Ishikawa (cell line): ENCODE measurements around the gene ZDHHC7.

Experiments
- CEBPB ChIP-seq: IDR thresholded peaks from 2 replicates; pipeline ENCODE4 v1.6.1; 2012
- CREB1 ChIP-seq: IDR thresholded peaks from 2 replicates; pipeline ENCODE4 v1.6.1; 2012; ENCODE audit warnings: low read depth
- EGR1 ChIP-seq: IDR thresholded peaks from 2 replicates; pipeline ENCODE4 v1.6.1; 2012
- EP300 ChIP-seq: IDR thresholded peaks from 2 replicates; pipeline ENCODE4 v1.6.1; 2012; ENCODE audit warnings: borderline replicate concordance
- FOXM1 ChIP-seq: IDR thresholded peaks from 2 replicates; pipeline ENCODE4 v1.6.1; 2012; ENCODE audit warnings: low read depth, borderline replicate concordance
- NFIC ChIP-seq: IDR thresholded peaks from 2 replicates; pipeline ENCODE4 v1.6.1; 2012
- RAD21 ChIP-seq: IDR thresholded peaks from 2 replicates; pipeline ENCODE4 v1.6.1; 2012; ENCODE audit warnings: low read depth
- REST ChIP-seq: IDR thresholded peaks from 2 replicates; pipeline ENCODE4 v1.6.1; 2012; ENCODE audit warnings: low read depth, mild to moderate bottlenecking
- TAF1 ChIP-seq: IDR thresholded peaks from 2 replicates; pipeline ENCODE4 v1.6.1; 2012; ENCODE audit warnings: low read depth, mild to moderate bottlenecking
- TCF12 ChIP-seq: IDR thresholded peaks from 2 replicates; pipeline ENCODE4 v1.6.1; 2012; ENCODE audit warnings: low read depth
- TEAD4 ChIP-seq: IDR thresholded peaks from 2 replicates; pipeline ENCODE4 v1.6.1; 2012
- USF1 ChIP-seq: IDR thresholded peaks from 2 replicates; pipeline ENCODE4 v1.6.1; 2012
- YY1 ChIP-seq: IDR thresholded peaks from 2 replicates; pipeline ENCODE4 v1.6.1; 2012; ENCODE audit warnings: low read depth
- ZBTB7A ChIP-seq: IDR thresholded peaks from 2 replicates; pipeline ENCODE4 v1.6.1; 2012; ENCODE audit warnings: low read depth
- TF ChIP-seq, protein P1 (sequence below): IDR thresholded peaks from 2 replicates; pipeline ENCODE4 v1.6.1; 2012

Gene ZDHHC7

GRCh38 chr16:85003725-85004586, 7.4 kb downstream of the ZDHHC7 start:
- TF ChIP-seq EP300 (no peak), TAF1 (no peak), TCF12 (no peak), EGR1 (no peak), CREB1 (no peak), CEBPB (no peak), RAD21 (no peak), FOXM1 (no peak), NFIC (no peak), TEAD4 (no peak), REST (no peak), YY1 (no peak), ZBTB7A (no peak), USF1 (no peak)
- TF ChIP-seq, protein P1, sequence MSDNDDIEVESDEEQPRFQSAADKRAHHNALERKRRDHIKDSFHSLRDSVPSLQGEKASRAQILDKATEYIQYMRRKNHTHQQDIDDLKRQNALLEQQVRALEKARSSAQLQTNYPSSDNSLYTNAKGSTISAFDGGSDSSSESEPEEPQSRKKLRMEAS: no peak

DNA sequence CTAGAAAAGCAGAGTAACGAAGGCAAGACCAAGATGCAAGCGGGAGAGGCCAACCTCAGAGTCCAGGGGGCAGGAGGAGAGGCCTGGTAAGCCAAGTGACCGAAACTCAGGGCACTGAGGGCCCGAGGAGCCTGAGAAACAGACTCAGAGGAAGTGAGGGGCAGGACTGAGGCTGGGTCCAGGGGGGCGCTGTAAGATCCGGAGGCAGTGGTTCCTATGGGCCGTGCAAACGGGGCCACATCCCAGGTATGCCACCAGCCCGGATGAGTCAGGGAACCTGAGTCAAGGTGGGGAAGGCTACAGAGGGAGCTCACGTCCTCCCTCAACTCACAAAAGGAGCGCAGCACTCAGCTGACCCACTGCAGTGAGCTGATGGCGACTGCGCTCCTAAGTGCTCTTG, 8.3 kb downstream of the ZDHHC7 start:
- TF ChIP-seq ZBTB7A (no peak), RAD21 (no peak), FOXM1 (no peak), CREB1 (no peak), REST (no peak), EGR1 (no peak), EP300 (no peak), USF1 (no peak), TCF12 (no peak), NFIC (no peak), TEAD4 (no peak), YY1 (no peak), CEBPB (no peak), TAF1 (no peak)
- TF ChIP-seq, protein P1: no peak

GRCh38 chr16:85002608-85003007, 8.7 kb downstream of the ZDHHC7 start:
- TF ChIP-seq TCF12 (no peak), NFIC (no peak), EGR1 (no peak), CEBPB (no peak), EP300 (no peak), USF1 (no peak), ZBTB7A (no peak)
- TF ChIP-seq, protein P1: no peak

DNA sequence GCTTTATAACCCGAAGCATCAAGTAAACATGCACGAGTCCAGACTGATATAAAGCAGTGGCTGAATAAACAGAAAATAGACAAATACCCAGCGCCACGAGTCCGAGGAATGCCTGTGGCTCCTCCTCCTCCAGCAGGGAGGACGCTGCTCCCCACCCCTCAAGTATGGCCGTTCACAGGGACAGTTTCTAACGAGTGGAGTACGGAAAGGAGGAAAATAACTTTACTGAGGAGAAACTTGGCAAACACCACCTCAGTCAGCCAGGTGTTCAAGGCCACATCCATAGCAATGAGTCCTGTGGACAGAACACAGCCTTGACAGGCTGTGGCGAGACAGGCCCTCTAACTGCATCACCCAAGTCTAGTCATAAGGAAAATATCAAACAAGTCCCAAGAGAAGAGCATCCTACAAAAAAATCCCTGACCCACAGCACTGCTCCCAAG, 9.2 kb downstream of the ZDHHC7 start:
- TF ChIP-seq TCF12: no peak
- no peak for TF ChIP-seq REST
- no peak for TF ChIP-seq TAF1
- TF ChIP-seq TEAD4: no peak
- TF ChIP-seq FOXM1: no peak
- no peak for TF ChIP-seq EGR1
- TF ChIP-seq RAD21: no peak
- TF ChIP-seq NFIC: no peak
- no peak for TF ChIP-seq CREB1
- TF ChIP-seq YY1: no peak
- TF ChIP-seq, protein P1: no peak
- TF ChIP-seq ZBTB7A: no peak
- no peak for TF ChIP-seq CEBPB
